ENCODE results near the gene ZNF140. TPM values are rescaled to one million over a fixed set of nuclear protein-coding genes. Genes with fewer than 3 reads are reported as not detected.

Gene ZNF140
- total and polyA plus RNA-seq, 2 of the 4 experiments (the other 2 are of a cell fraction) = 8.3 to 25.8 TPM

- Histone ChIP-seq H3K36me3 (ENCODE audit: control insufficient read depth, insufficient read depth, low read length) (peaks cover 17% of the 10 kb centered on the region), H3K4me3 (ENCODE audit: insufficient read depth, low read depth, low read length) (peak overlapping the region; percentile 90), H2BK5ac (ENCODE audit: low read depth, low read length, poor library complexity, severe bottlenecking) (peak overlapping the region; percentile 70), H3K9ac (ENCODE audit: low read depth, low read length) (peak overlapping the region; percentile 37; the same call in 1 of the 2 replicates), H4K8ac (ENCODE audit: low read depth in 2 of 2, low read length in 2 of 2) (peak overlapping the region; percentile 63 to 89), H3K9me3 (ENCODE audit: control insufficient read depth, insufficient read depth, low read length) (peaks cover 42% of the 10 kb centered on the region), H2BK15ac (ENCODE audit: low read depth, low read length) (no peak overlapping the region), H4K20me1 (ENCODE audit: insufficient read depth, low read length) (no peaks in the 10 kb centered on the region; the same call in 1 of the 2 replicates), H2BK120ac (ENCODE audit: low read depth, low read length) (peak overlapping the region; percentile 36; the same call in 1 of the 2 replicates), H2AFZ (replicated peaks; ENCODE audit: low read length, poor library complexity) (peak overlapping the region; percentile 100), H4K91ac (ENCODE audit: insufficient read depth, low read depth, low read length) (no peak overlapping the region), H2BK20ac (ENCODE audit: low read depth, low read length) (no peak overlapping the region), H3K9me1 (ENCODE audit: insufficient read depth, low read length) (no peaks in the 10 kb centered on the region), H3K4me1 (ENCODE audit: control insufficient read depth, insufficient read depth, low read length) (no peaks in the 10 kb centered on the region; the same call in 1 of the 2 replicates), H3K4me2 (ENCODE audit: low read depth, low read length) (peak overlapping the region; percentile 47; the same call in 1 of the 2 replicates), H4K5ac (ENCODE audit: low read depth, low read length) (peak overlapping the region; percentile 21), H3K56ac (ENCODE audit: extremely low read depth, insufficient read depth, low read length) (peak overlapping the region; percentile 35; the same call in 1 of the 2 replicates), H3K27ac (ENCODE audit: insufficient read depth, low read length) (peak overlapping the region; percentile 74), H3K79me1 (ENCODE audit: low read depth in 1 of 2, low read length in 2 of 2) (peaks cover 15 to 20% of the 10 kb centered on the region in 2 experiments), H2AK5ac (ENCODE audit: low read depth, low read length) (no peak overlapping the region), H2AK9ac (replicated peaks; ENCODE audit: low read depth, low read length, poor library complexity) (peak overlapping the region; percentile 66), H3K18ac (ENCODE audit: low read depth, low read length) (no peak overlapping the region), H3K14ac (replicated peaks; ENCODE audit: low read depth, low read length) (0 out of 2 replicates have a peak overlapping the region, but pooled peaks have one; percentile 72), H3K4ac (ENCODE audit: low read depth, low read length) (peak overlapping the region; percentile 78), H3K27me3 (ENCODE audit: control insufficient read depth, insufficient read depth, low read length) (no peaks in the 10 kb centered on the region), H3K23ac (ENCODE audit: low read depth, low read length) (no peak overlapping the region)
- intact Hi-C loops (cut with micrococcal nuclease) = loop anchor here (1.0 to 2.0 kb wide), 3 partner anchors 51 to 101 kb away; partner anchors contain the start of genes ZNF10, ZNF26, ZNF268 and ZNF891
- BruUV-seq (replicated peaks) = no TSS peak
- ChIA-PET CTCF (interaction anchor here (0.7 kb wide), 1 partner anchor 101 kb away, joined by 3 read pairs; the partner anchor contains the start of gene ZNF268), POLR2A (ENCODE audit: unreplicated experiment) (interaction anchor here (0.6 kb wide), 3 partner anchors 42 to 746 kb away, joined by 3 to 7 read pairs (median 5); partner anchors contain the start of genes ZNF10 and ZNF891)
- dilution Hi-C loops (cut with HindIII; ENCODE audit: low sequenced_read_pairs, unreplicated experiment) = no loop called here
- 5% methylated on average over 4 of the region's 22 CpGs; no CpG with 5 or more reads in 1 of the 2 experiments for WGBS, 2 experiments (ENCODE audit: extremely low coverage in 2 of 2, insufficient read length in 1 of 2)
- TF ChIP-seq NFE2L2 (IDR thresholded peaks at IDR 0.05; ENCODE audit: low read depth, low read length) (no peak), CTCF (conservative IDR thresholded peaks at IDR 0.05; ENCODE audit: low read depth, low read length) (no peak), USF2 (IDR thresholded peaks at IDR 0.05; ENCODE audit: low read depth, low read length) (peak; percentile 28; the same call in 1 of the 2 replicates), SMC3 (IDR thresholded peaks at IDR 0.05; ENCODE audit: low read depth, low read length) (no peak), POLR2A (IDR thresholded peaks at IDR 0.05; ENCODE audit: low read depth, low read length) (no peak), FOS (IDR thresholded peaks at IDR 0.05; ENCODE audit: low read depth, low read length) (no peak), RAD21 (IDR thresholded peaks at IDR 0.05; ENCODE audit: low read length) (no peak), RFX5 (IDR thresholded peaks at IDR 0.05; ENCODE audit: low read depth, low read length) (no peak), MAFK (IDR thresholded peaks at IDR 0.05; ENCODE audit: low read depth, low read length) (no peak), BHLHE40 (IDR thresholded peaks at IDR 0.05; ENCODE audit: low read depth, low read length) (no peak), MXI1 (IDR thresholded peaks at IDR 0.05; ENCODE audit: borderline replicate concordance, low read depth, low read length) (no peak), MAZ (IDR thresholded peaks at IDR 0.05; ENCODE audit: borderline replicate concordance, low read depth, low read length) (peak; percentile 54; the same call in 1 of the 2 replicates), ELK1 (IDR thresholded peaks at IDR 0.05; ENCODE audit: borderline replicate concordance, low read depth, low read length) (no peak)
- in situ Hi-C loops (cut with MboI; ENCODE audit: low sequenced_read_pairs) = no loop called here
- peak; percentile 88 for ATAC-seq (ENCODE audit: low read depth)
- DNase-seq = peak; percentile 99
Measured at GRCh38 chr12:133080026-133080367, 726 bp upstream of the ZNF140 start.
